Measurements from ENCODE around the gene CMC2.
A peak's percentile ranks its signal among the peaks of the same experiment; 100 is the strongest.

The CMC2 gene

GRCh38 chr16:80996688-80997138 lies 10.0 kb downstream of the CMC2 start (continued):
- TF ChIP-seq ZBTB10 (tag by site-specific recombination; IDR thresholded peaks at IDR 0.05) (no peak), ZNF184 (tag by site-specific recombination; IDR thresholded peaks at IDR 0.05) (no peak), KLF10 (tag by site-specific recombination; IDR thresholded peaks at IDR 0.05) (peak; percentile 54; the same call in 1 of the 2 replicates), BCL6B (tag by site-specific recombination; IDR thresholded peaks at IDR 0.05) (peak; percentile 76; the same call in 1 of the 2 replicates), PBX3 (CRISPR knock-in tag; IDR thresholded peaks at IDR 0.05) (no peak), SALL2 (tag by site-specific recombination; IDR thresholded peaks at IDR 0.05; ENCODE audit: borderline replicate concordance) (no peak), ZNF645 (tag by site-specific recombination; IDR thresholded peaks at IDR 0.05) (no peak), RBAK (tag by site-specific recombination; IDR thresholded peaks at IDR 0.05) (no peak), ZNF18 (tag by site-specific recombination; IDR thresholded peaks at IDR 0.05) (0 out of 2 replicates have a peak, but pooled peaks have one; percentile 41), WT1 (tag by site-specific recombination; IDR thresholded peaks at IDR 0.05) (peak; percentile 81), ZNF791 (tag by site-specific recombination; IDR thresholded peaks at IDR 0.05) (no peak), ZNF768 (tag by site-specific recombination; IDR thresholded peaks at IDR 0.05) (no peak), ZNF433 (tag by site-specific recombination; IDR thresholded peaks at IDR 0.05; ENCODE audit: low read depth) (no peak), ZNF558 (tag by site-specific recombination; IDR thresholded peaks at IDR 0.05) (no peak), PRDM6 (tag by site-specific recombination; IDR thresholded peaks at IDR 0.05) (peak; percentile 98), ZNF223 (tag by site-specific recombination; IDR thresholded peaks at IDR 0.05) (no peak), ZNF16 (tag by site-specific recombination; IDR thresholded peaks at IDR 0.05; ENCODE audit: low read depth) (no peak), ZNF26 (tag by site-specific recombination; IDR thresholded peaks at IDR 0.05) (no peak), ZFP69B (tag by site-specific recombination; IDR thresholded peaks at IDR 0.05) (no peak), ZEB2 (tag by site-specific recombination; IDR thresholded peaks at IDR 0.05) (peak; percentile 74), ZBTB49 (tag by site-specific recombination; IDR thresholded peaks at IDR 0.05; ENCODE audit: low read depth) (no peak), KLF7 (tag by site-specific recombination; IDR thresholded peaks at IDR 0.05; ENCODE audit: borderline replicate concordance) (no peak), ZNF707 (tag by site-specific recombination; IDR thresholded peaks at IDR 0.05) (no peak), ZNF416 (tag by site-specific recombination; IDR thresholded peaks at IDR 0.05) (no peak), MEIS1 (CRISPR knock-in tag; IDR thresholded peaks at IDR 0.05; ENCODE audit: borderline replicate concordance) (no peak)
